IgD-negative memory B cell (primary cell): ENCODE results near the gene IRX2. TPM values are rescaled to one million over a fixed set of nuclear protein-coding genes. Genes with fewer than 3 reads are reported as not detected.

Experiments used
- H3K27ac Mint-ChIP-seq, 3 donors: one replicate each; pipeline ENCODE4 v1.8.0; 2020 to 2022; ENCODE audit warnings: mild to moderate bottlenecking in 3 of 3, mixed read lengths in 3 of 3, moderate library complexity in 1 of 3
- H3K27me3 Mint-ChIP-seq: one replicate; pipeline ENCODE4 v1.8.0; 2021; ENCODE audit warnings: mixed read lengths
- H3K36me3 Mint-ChIP-seq: one replicate; pipeline ENCODE4 v1.8.0; 2020; ENCODE audit warnings: mild to moderate bottlenecking, mixed read lengths
- H3K4me1 Mint-ChIP-seq, 3 donors: one replicate each; pipeline ENCODE4 v1.8.0; 2020 to 2022; ENCODE audit warnings: mixed read lengths in 3 of 3, mild to moderate bottlenecking in 1 of 3
- H3K4me3 Mint-ChIP-seq, 4 donors: one replicate each; pipeline ENCODE4 v1.8.0; 2020 to 2022; ENCODE audit warnings: mild to moderate bottlenecking in 4 of 4, mixed read lengths in 4 of 4, moderate library complexity in 3 of 4
- H3K9me3 Mint-ChIP-seq, 3 donors: one replicate each; pipeline ENCODE4 v1.8.0; 2020 to 2021; ENCODE audit warnings: mixed read lengths in 3 of 3, mild to moderate bottlenecking in 1 of 3
- polyA plus RNA-seq: library from polyadenylated mRNA; unstranded; fragments of 300-500 nt; fragmentation: Illumina TruSeq; gene quantifications from one replicate; pipeline ENCODE4 v1.2.3, GENCODE V29; 2021

Gene IRX2
- polyA plus RNA-seq, 1 donor from 2014 or later: not detected

DNA sequence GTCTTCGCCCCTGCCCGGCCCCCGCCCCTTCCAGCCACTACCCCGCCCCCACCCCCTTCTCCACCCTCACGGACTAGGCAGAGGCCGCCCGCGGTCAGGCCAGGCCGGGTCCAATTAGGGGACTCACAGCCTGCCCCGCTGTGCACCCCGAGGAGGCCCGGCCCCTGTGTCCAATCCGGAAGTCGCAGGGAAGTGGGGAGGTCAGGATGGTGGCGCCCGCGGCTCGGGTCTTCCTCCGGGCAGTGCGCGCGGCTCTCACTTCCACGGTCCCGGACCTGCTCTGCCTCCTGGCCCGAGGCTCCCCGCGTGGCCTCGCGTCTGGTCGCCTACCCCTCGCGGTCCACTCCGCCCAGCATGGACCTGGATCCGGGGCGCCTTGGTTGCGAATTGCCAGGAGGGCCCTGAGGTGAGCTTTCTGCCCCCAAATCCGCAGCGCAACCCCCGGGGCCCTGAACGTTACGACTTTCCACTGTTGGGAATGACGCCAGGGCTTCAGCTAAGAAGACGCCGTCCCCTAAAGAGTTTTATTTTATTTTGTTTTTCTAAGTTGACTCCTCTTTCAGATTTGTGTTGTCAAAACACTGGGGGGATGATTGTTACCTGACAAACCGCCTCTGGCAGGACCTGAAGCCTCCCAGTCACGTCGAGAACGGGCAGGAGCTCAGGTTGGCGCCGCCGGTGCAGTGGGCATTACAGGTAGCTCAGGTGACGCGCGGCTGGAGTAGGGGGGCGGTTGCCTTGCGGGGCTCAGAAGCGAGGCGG is 763 bp upstream of the IRX2 start:
- H3K27me3 Mint-ChIP-seq: peaks cover 44% of the 10 kb centered on the region

DNA sequence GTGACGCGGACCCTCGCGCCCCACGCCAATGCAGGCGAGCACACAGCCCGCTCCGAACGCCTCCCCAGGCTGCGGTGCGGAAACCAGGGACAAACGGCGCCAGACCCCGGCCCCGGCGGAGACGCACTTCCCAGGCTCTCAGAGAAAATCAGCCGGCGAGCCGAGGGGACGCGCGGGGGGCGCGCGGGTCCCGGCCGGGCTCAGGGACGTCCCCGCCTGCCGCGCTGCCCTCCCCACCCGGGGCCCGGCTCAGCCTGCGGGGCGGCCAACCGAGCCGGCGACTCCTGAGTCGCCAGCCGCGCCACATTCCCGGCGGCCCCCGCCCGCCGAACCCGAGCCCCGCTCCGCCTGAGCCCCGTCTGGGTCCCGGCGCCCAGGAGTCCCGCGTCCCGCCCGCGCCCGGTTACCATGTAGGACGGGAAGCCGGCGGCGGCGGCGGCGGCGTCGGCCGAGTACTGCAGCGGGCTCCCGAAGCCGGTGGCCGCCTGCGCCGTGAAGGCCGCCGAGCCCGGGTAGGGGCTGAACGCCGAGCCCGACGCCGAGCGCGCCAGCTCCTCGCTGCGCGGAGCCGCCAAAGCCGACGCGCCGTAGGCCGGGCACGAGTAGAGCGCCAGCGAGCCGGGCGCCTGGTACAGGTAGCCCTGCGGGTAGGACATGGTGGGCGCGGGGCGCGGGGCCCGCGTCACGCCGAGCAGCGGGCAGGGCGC is 566 bp downstream of the IRX2 start:
- peaks cover 0 to 11% (median 0%) of the 10 kb centered on the region in 3 donors for H3K9me3 Mint-ChIP-seq
- peaks cover 0 to 2% (median 2%) of the 10 kb centered on the region in 3 donors for H3K4me1 Mint-ChIP-seq
- no peaks in the 10 kb centered on the region for H3K36me3 Mint-ChIP-seq
- peaks cover 38% of the 10 kb centered on the region for H3K27me3 Mint-ChIP-seq
- H3K27ac Mint-ChIP-seq: no peak overlapping the region
- no peak overlapping the region for H3K4me3 Mint-ChIP-seq

More for the DNA sequence above, 763 bp upstream of the IRX2 start:
- no peaks in the 10 kb centered on the region for H3K36me3 Mint-ChIP-seq
- peaks cover 0 to 3% (median 2%) of the 10 kb centered on the region in 3 donors for H3K4me1 Mint-ChIP-seq
- peak overlapping the region in 1 of 3 donors; percentile 27 for H3K27ac Mint-ChIP-seq
- peaks cover 0 to 13% (median 0%) of the 10 kb centered on the region in 3 donors for H3K9me3 Mint-ChIP-seq
- no peak overlapping the region for H3K4me3 Mint-ChIP-seq

DNA sequence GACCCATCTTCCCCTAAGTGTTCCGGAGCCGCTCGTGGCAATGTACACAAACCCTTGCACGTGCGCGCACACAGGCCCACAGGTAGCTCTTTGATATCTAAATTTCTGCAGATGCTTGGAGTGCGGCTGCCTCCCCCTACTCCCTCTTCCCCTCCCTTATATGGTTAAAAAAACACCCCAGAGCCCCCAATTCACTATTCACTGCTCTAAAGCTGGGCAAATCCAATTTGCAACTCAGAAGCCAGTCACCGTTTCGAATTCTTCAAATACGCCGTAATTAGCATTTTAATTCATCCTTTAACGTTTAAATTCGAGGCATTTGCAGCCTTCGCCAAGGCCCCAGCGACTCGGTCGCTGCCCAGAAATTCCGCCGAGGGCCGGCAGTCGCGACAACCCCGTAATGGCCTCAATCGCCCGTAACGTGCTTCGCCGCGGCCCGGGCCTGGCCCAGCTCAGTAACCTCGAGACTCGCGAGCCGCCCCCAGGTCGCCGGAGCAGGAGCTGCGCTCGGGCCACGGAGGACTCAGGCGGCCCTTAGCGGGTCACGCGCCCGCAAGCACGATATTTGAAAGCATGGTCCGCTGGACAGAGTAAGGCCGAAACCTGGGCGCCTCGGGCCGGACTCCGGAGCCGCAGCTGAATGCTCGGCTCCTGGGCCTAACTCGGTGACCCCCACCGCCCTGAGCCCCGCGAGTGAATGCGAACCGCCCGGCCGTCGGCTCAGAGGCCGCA is 1.3 kb downstream of the IRX2 start:
- peaks cover 36% of the 10 kb centered on the region for H3K27me3 Mint-ChIP-seq
- H3K27ac Mint-ChIP-seq: no peak overlapping the region
- no peak overlapping the region for H3K4me3 Mint-ChIP-seq
- H3K36me3 Mint-ChIP-seq: no peaks in the 10 kb centered on the region
- H3K4me1 Mint-ChIP-seq: peaks cover 0 to 2% (median 0%) of the 10 kb centered on the region in 3 donors
- H3K9me3 Mint-ChIP-seq: peaks cover 0 to 9% (median 0%) of the 10 kb centered on the region in 3 donors

DNA sequence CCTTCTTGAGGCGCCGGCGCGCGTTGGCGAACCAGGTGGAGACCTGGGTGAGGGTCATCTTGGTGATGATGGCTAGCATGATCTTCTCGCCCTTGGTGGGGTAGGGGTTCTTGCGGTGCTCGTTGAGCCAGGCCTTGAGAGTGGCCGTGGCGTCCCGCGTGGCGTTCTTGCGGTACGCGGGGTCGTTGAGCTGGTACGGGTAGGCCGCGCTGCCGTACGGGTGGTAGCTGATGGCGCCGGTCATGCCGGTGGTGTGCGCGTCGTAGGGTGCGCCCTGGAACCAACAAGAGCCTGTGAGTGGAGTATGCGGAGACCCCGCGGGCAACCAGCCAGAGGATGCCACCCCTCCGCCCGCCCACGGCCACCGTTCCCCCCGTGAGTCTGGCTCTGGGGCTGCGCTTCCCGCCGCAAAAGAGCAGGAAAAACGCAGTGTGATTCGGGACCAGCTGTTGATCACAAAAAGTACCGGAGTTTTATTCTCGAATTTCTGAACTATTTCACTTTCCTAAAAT is 1.9 kb downstream of the IRX2 start:
- Mint-ChIP-seq H3K9me3 (peaks cover 0 to 9% (median 0%) of the 10 kb centered on the region in 3 donors), H3K4me1 (peaks cover 0 to 2% (median 0%) of the 10 kb centered on the region in 3 donors), H3K27me3 (peaks cover 36% of the 10 kb centered on the region), H3K27ac (peak overlapping the region in 1 of 3 donors; percentile 80), H3K36me3 (no peaks in the 10 kb centered on the region), H3K4me3 (no peak overlapping the region)

DNA sequence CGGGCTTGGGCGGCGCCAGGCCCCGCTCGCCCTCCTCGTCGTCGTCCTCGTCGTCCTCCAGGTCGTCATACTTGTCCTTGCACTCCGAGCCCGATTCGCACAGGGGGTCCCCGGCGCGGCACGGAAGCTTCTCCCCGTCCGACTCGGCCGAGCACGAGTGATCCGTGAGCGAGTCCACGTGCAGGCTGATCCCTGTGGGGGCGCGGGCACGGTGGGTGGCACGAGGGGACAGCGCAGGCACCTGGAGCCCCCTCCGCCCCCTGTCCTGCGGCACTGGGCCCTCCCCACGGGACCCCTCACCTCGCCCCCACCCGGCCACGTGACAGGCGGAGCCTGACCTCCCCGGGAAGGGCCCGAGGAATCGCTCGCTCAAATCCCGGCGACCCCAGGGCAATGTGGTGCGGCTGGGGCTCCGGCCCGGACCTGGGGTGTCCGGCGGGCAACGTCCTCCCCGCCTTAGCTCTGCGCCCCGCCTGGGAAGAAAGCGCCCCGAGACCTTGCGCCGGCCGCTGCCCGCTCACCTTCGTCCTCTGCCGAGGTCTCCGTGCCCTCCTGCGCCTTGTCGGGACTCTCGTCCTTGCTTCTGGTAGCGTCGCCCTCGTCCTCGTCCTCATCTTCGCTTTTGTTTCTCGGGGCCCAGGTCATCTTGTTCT is 2.5 kb downstream of the IRX2 start:
- H3K27ac Mint-ChIP-seq: peak overlapping the region in 1 of 3 donors; percentile 80

DNA sequence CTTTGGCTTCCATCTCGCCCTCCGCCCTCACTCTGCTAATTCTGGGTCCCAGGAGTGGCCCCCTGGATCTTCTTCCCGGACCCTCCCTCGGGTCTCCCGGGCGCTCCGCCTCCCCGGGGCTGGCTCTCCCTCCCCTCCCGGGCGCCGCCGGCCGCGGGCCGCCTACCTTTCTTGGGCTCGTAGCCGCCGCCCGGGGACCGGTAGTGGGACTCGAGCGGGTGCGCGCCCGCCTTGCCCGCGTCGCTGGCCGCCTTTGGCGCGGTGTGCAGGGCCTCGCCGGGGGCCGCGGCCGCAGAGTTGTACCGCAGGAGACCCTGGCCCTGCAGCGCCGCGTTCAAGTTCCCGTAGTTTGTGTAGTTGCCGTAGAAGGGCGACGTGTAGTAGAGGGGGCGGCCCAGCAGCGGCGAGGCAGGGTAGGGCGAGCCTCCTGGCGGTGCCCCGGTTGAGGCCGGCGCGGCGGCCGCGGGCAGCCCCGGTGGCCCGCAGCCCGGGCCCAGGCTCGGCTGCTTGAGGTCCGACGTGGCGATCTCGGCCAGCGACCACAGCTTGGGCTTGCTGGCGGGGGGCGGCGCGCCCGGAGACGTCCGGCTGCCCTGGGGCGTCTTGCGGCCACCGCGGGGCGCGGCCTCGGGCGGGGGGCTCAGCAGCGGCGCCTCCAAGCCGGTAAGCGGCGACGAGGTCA is 3.2 kb downstream of the IRX2 start:
- H3K27me3 Mint-ChIP-seq: peaks cover 35% of the 10 kb centered on the region
- peaks cover 0 to 5% (median 0%) of the 10 kb centered on the region in 3 donors for H3K9me3 Mint-ChIP-seq
- H3K4me1 Mint-ChIP-seq: peaks cover 0 to 2% (median 0%) of the 10 kb centered on the region in 3 donors
- no peak overlapping the region for H3K27ac Mint-ChIP-seq
- no peaks in the 10 kb centered on the region for H3K36me3 Mint-ChIP-seq
- no peak overlapping the region for H3K4me3 Mint-ChIP-seq

More for the DNA sequence above, 2.5 kb downstream of the IRX2 start:
- Mint-ChIP-seq H3K9me3 (peaks cover 0 to 6% (median 0%) of the 10 kb centered on the region in 3 donors), H3K4me3 (no peak overlapping the region), H3K4me1 (peaks cover 0 to 2% (median 0%) of the 10 kb centered on the region in 3 donors), H3K36me3 (no peaks in the 10 kb centered on the region), H3K27me3 (peaks cover 36% of the 10 kb centered on the region)

DNA sequence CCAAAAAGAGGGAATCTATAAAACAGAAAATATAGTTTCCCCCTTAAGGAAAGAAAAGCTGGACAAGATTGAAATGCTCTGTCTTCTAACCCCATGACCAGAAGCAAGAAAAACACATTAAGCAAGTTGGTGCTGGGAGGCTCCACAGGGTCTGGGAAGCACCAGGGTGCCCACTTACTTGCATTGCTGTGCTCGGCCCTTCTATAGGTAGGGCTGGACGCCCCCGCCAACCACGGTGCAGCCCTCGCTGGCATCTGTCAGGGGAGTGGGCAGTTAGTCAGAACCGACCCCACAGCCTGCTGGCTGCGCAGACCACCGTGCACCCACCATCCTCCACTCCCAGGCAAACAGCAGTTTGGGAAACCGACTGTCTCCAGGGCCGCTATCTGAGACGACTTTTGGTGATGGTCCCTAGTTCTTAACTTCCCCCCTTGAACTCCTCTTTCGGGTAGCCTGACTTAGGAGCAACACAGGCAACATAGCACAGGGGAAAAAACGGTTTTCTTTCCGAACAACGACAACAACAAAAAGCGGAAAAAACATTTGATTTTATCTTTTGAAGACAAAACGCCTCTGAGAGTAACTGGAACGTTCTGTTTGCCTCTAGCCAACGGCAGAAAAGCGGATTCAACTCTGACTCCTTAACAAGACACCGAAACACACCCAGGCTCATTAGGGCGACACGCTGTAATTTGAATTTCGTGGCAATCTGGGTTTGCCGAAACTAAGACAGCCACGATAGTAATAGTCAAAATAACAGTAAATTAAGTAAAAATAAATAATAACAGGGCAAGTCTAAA is 3.9 kb downstream of the IRX2 start:
- Mint-ChIP-seq H3K4me3 (no peak overlapping the region), H3K9me3 (peaks cover 0 to 5% (median 0%) of the 10 kb centered on the region in 3 donors), H3K27me3 (peaks cover 34% of the 10 kb centered on the region), H3K27ac (no peak overlapping the region), H3K4me1 (peaks cover 0 to 2% (median 0%) of the 10 kb centered on the region in 3 donors), H3K36me3 (no peaks in the 10 kb centered on the region)

DNA sequence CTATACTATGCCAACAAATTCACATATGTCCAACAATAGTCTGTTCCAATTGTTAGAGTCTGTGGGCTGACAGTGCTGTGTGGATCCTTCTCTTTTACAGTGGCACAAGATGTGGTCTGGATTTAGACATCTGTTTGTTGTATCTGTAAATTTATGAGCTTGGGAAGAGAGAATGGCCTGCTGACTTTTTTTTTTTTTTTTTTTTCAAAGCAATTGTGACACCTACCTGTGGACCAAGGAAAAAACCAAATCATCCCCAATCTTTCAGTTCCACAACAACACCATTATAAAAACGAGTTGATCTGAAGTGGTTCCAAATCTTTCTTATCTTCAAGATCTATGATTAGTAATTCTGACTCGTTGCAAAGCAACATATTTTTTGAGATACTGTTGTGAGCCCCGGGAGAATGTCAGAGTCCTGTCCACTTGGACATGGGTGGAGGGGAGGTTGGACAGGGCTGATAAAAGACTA is 4.9 kb downstream of the IRX2 start:
- H3K4me3 Mint-ChIP-seq: no peak overlapping the region
- no peak overlapping the region for H3K27ac Mint-ChIP-seq
- peaks cover 31% of the 10 kb centered on the region for H3K27me3 Mint-ChIP-seq
- peaks cover 0 to 2% (median 0%) of the 10 kb centered on the region in 3 donors for H3K4me1 Mint-ChIP-seq
- no peaks in the 10 kb centered on the region for H3K36me3 Mint-ChIP-seq
- H3K9me3 Mint-ChIP-seq: peaks cover 0 to 2% (median 0%) of the 10 kb centered on the region in 3 donors

DNA sequence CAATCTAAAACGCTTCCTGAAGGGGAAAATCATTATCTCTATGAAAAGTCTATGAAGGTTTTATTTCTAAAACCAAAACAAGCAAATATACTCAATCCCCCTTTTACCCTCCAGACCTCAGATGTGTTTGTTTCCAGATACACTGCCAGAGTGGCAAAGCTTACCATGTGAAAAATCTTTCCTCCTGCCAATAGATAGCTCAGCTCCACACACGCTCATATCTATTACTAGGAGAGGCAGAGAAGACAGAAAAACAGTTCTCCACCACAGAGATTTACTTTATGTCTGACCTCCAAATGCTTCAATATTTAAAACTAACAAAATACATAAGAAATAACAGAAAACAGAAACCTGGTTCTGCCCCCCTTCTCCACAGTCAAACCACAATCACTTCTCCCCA is 7.0 kb downstream of the IRX2 start:
- Mint-ChIP-seq H3K27me3 (peaks cover 37% of the 10 kb centered on the region), H3K27ac (no peak overlapping the region), H3K36me3 (no peaks in the 10 kb centered on the region), H3K4me3 (peak overlapping the region in 1 of 4 donors; percentile 20), H3K9me3 (peaks cover 0 to 2% (median 0%) of the 10 kb centered on the region in 3 donors), H3K4me1 (no peaks in the 10 kb centered on the region)

DNA sequence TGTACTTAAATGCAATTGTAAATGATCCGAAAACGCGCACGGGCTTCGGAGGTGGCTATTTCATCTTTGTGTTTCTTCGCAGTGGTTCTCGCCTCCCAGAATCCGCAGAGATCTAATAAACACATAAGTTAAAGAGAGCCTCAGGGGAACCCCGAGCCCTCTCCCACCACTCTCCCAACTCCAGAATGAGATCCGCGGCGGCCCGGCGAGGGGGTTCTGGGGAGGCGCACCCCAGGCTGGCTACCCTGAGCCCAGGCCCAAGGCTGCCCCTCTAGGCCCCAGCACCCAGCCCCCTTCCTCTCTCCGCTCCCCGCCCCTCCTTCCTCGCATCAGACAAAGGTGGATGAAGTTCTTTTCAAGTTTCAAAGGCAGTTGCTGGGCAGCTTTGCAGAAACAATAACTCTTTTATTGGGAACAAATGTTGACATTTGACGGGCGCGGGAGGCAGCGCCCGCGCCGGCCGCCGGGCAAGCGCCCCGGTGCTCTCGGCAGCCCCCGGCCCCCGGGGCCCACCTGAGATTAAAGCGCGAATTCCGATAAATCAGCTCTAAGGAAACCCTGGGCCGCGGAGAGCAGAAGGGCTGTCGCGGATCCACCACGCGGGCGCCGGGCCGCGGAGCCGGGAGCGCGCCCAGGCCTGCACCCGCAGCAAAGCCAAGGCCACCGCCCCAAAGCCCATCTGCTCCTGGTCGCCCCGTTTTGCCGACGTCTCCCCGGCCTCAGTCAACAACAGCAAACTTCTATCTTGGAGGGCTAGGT is 8.4 kb downstream of the IRX2 start:
- Mint-ChIP-seq H3K36me3 (no peaks in the 10 kb centered on the region), H3K27ac (peak overlapping the region in 1 of 3 donors; percentile 44)

DNA sequence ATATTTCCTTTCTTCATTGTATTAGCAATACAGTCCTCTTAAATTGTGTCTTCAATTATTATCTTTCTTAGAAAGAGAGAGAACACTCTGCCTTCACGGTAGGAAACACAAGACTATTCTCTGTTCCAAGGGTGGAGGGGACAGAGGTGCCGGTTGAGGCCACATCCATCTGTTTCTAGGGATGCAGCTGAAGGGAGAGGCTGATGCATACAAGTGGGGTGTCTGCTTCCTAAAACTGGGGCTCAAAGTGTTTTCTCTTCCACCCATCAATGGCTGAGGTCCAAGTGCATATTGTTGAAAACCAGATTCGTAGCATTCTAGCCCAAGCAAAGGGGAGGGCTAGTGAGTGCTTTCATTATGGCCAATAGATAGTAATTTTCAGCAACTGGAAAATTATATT is 9.5 kb downstream of the IRX2 start:
- H3K9me3 Mint-ChIP-seq: no peaks in the 10 kb centered on the region
- H3K4me3 Mint-ChIP-seq: no peak overlapping the region
- H3K27me3 Mint-ChIP-seq: peaks cover 32% of the 10 kb centered on the region
- no peak overlapping the region for H3K27ac Mint-ChIP-seq
- H3K36me3 Mint-ChIP-seq: no peaks in the 10 kb centered on the region
- no peaks in the 10 kb centered on the region for H3K4me1 Mint-ChIP-seq

More for the DNA sequence above, 8.4 kb downstream of the IRX2 start:
- Mint-ChIP-seq H3K27me3 (peaks cover 37% of the 10 kb centered on the region), H3K9me3 (no peaks in the 10 kb centered on the region), H3K4me1 (no peaks in the 10 kb centered on the region), H3K4me3 (peak overlapping the region in 1 of 4 donors; percentile 27)

DNA sequence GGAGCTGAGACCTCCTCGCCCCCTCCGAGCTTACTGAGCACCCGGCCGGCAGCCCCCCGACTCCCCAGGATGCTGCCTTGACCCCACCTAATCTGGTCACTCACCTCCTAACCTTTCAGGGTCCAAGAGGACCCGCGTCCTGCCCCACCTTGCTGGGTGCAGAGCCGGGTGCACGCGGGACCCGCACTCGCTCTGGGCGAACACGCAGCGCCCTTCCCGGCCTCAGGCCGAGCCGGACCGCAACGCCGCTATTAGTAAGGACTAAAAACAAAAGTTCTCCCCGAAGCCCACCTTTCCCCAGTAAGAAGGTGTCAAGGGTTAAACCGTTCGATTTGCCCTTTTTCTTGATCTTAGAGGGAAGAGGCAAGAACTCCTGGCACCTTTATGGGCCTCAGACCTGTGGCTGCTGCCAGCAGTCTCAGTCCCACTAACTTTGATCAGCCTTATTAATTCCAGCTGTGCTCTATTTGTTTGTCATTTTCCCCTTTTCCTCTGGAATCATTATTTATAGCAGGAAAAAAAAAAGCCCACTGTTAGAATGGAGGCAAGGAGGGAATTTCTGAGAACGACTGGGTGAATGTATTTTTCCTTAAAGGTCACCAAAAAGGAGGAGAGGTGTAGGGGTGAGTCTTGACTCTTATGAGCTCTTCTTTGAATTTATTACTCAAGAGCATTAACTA is 10.5 kb downstream of the IRX2 start:
- peaks cover 27% of the 10 kb centered on the region for H3K27me3 Mint-ChIP-seq
- no peaks in the 10 kb centered on the region for H3K9me3 Mint-ChIP-seq
- H3K27ac Mint-ChIP-seq: no peak overlapping the region
- H3K36me3 Mint-ChIP-seq: no peaks in the 10 kb centered on the region
- no peaks in the 10 kb centered on the region for H3K4me1 Mint-ChIP-seq
- H3K4me3 Mint-ChIP-seq: no peak overlapping the region
